Naive B cell (primary cell): Measurements from ENCODE around the gene KLHL26. TPM values are rescaled to one million over a fixed set of nuclear protein-coding genes. Genes with fewer than 3 reads are reported as not detected.

Source experiments
- ATAC-seq, 2 donors: fragments of 150-1000 bp; cut with Tn5 transposase; 2 replicates each; pipeline ENCODE4 v1.10.0; 2021; ENCODE audit warnings: low read depth in 2 of 2, mild to moderate bottlenecking in 2 of 2, moderate library complexity in 2 of 2
- DNase-seq: peaks from one replicate; pipeline ENCODE4 v3.0.0; 2022
- H3K27ac Mint-ChIP-seq, 6 donors: one replicate each; pipeline ENCODE4 v1.8.0; 2020 to 2022; ENCODE audit warnings: mild to moderate bottlenecking in 6 of 6, mixed read lengths in 6 of 6, moderate library complexity in 5 of 6, inconsistent platforms in 2 of 6
- H3K27me3 Mint-ChIP-seq, 3 donors: one replicate each; pipeline ENCODE4 v1.8.0; 2021 to 2022; ENCODE audit warnings: mixed read lengths in 3 of 3, mild to moderate bottlenecking in 1 of 3
- H3K36me3 Mint-ChIP-seq, 2 donors: one replicate each; pipeline ENCODE4 v1.8.0; 2020 to 2022; ENCODE audit warnings: mixed read lengths in 2 of 2, inconsistent platforms in 1 of 2, mild to moderate bottlenecking in 1 of 2
- H3K4me1 Mint-ChIP-seq, 3 donors: one replicate each; pipeline ENCODE4 v1.8.0; 2020 to 2022; ENCODE audit warnings: mixed read lengths in 3 of 3, inconsistent platforms in 1 of 3, mild to moderate bottlenecking in 1 of 3, moderate library complexity in 1 of 3
- H3K4me3 Mint-ChIP-seq, 8 donors: one replicate each; pipeline ENCODE4 v1.8.0; 2020 to 2022; ENCODE audit warnings: mild to moderate bottlenecking in 8 of 8, mixed read lengths in 8 of 8, moderate library complexity in 8 of 8, inconsistent platforms in 2 of 8
- H3K9me3 Mint-ChIP-seq, 7 donors: one replicate each; pipeline ENCODE4 v1.8.0; 2020 to 2022; ENCODE audit warnings: mixed read lengths in 7 of 7, mild to moderate bottlenecking in 5 of 7, inconsistent platforms in 2 of 7, moderate library complexity in 1 of 7
- polyA plus RNA-seq, 6 donors: library from polyadenylated mRNA; unstranded; fragments of 300-500 nt; fragmentation: Illumina TruSeq; gene quantifications; one replicate each; pipeline ENCODE4 v1.2.3, GENCODE V29; 2021; ENCODE audit warnings: low read depth in 6 of 6

The KLHL26 gene
- polyA plus RNA-seq, 6 donors from 2014 or later: 2.0 to 3.7 (median 3.6) TPM; not detected in 1

DNA sequence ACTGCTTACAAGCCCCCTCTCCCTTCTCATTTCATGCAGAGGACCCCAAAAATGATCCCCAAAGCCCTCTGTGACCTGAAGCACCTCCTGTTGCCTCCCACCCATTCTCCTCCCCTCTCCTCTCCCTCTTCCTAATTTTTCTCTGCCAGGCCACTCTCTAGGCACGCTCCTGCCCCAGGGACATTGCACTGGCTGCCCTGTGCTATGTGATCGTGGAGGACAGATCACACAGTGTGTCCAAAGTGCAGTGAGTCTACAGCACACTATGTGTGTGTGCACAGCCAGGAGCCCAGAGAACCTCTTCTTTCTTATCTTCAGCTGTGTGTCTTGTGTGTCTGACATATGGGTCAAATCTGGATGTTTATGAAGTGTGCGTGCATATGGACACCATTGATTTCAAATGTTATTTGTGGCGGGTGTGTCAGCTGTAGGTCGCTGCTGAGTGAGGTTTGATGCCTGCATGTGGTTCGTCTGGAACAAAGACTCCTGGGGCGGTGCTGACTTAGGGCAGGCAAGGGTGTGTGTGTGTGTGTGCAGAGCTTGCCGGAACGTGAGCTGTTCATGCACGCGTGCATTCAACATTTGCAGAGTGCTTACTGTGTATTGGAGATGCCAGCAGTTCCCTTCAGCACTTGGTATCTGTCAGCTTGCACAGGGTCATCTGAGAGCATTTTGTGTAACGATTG is 2.1 kb upstream of the KLHL26 start:
- peak overlapping the region in 1 of 6 donors; percentile 43 for H3K27ac Mint-ChIP-seq
- ATAC-seq: no peak
- H3K36me3 Mint-ChIP-seq: no peaks in the 10 kb centered on the region
- H3K4me1 Mint-ChIP-seq: peaks cover 28 to 39% (median 29%) of the 10 kb centered on the region in 3 donors
- no peak for DNase-seq
- H3K4me3 Mint-ChIP-seq: peak overlapping the region in 4 of 8 donors; percentile 2 to 95 (median 63)
- no peaks in the 10 kb centered on the region for H3K9me3 Mint-ChIP-seq
- peaks cover 4 to 11% (median 10%) of the 10 kb centered on the region in 3 donors for H3K27me3 Mint-ChIP-seq

DNA sequence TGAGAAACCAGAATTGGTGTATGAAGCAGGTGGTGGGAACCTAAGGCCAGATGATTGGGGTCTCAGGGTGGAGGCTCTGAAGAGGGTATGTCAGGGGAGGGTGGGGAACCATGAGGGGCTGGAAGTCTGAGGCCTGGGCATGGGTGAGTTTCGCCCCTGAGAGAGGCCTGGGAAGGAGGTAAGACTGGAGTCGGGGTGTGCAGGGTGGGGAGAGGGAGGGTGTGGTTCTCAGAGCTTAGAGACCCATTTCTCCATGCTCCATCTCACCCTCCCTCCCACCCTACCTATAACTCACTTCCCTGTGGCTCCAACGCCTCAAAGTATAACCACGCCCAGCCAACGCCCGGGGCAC is 1.0 kb upstream of the KLHL26 start:
- Mint-ChIP-seq H3K27ac (peak overlapping the region; percentile 90 to 98 (median 96)), H3K4me3 (peak overlapping the region; percentile 91 to 96 (median 94)), H3K36me3 (no peaks in the 10 kb centered on the region), H3K9me3 (no peaks in the 10 kb centered on the region), H3K4me1 (peaks cover 27 to 39% (median 28%) of the 10 kb centered on the region in 3 donors), H3K27me3 (peaks cover 0 to 6% (median 5%) of the 10 kb centered on the region in 3 donors)
- no peak for ATAC-seq
- no peak for DNase-seq

DNA sequence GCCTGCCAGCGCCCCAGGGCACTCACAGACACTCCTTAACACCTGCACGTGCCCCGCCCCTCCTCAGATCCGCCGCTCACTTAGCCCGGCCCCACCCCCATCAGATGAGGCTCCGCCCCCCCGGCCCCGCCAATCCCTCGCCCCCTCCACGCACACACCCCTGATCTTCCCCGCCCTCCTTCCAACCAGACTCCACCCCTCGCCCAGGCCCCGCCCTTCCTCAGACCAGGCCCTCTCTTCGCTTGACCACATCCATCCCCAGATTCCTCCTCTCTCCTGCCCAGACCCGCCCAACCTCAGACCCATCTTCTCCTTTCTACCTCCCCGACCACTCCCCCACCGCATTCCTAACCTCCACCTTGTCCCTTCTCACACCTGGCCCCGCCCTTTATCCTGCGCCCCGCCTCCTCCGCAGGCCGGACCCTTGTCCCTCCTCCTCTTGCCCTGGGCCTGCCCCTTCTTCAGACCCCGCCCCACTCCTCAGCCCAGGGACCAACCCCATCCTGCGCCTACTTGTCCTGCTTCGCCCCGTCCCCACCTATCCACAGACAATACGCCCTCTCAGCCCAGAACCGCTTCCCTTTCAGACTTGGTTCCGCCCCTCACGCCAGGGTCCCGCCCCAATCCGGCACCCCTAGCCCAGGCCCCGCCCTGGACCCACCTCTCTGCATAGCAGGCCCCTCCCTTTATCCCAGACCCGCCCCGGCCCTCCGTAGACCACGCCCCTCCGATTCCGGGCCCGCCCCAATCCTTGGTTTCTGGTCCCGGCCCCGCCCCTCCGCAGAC is 452 bp upstream of the KLHL26 start:
- peak overlapping the region; percentile 90 to 98 (median 96) for H3K27ac Mint-ChIP-seq
- ATAC-seq (peak; percentile 81 to 83), DNase-seq (peak; percentile 97)
- peaks cover 27 to 39% (median 28%) of the 10 kb centered on the region in 3 donors for H3K4me1 Mint-ChIP-seq
- no peaks in the 10 kb centered on the region for H3K9me3 Mint-ChIP-seq
- H3K36me3 Mint-ChIP-seq: no peaks in the 10 kb centered on the region
- H3K27me3 Mint-ChIP-seq: peaks cover 0 to 6% (median 5%) of the 10 kb centered on the region in 3 donors
- peak overlapping the region; percentile 91 to 96 (median 94) for H3K4me3 Mint-ChIP-seq

DNA sequence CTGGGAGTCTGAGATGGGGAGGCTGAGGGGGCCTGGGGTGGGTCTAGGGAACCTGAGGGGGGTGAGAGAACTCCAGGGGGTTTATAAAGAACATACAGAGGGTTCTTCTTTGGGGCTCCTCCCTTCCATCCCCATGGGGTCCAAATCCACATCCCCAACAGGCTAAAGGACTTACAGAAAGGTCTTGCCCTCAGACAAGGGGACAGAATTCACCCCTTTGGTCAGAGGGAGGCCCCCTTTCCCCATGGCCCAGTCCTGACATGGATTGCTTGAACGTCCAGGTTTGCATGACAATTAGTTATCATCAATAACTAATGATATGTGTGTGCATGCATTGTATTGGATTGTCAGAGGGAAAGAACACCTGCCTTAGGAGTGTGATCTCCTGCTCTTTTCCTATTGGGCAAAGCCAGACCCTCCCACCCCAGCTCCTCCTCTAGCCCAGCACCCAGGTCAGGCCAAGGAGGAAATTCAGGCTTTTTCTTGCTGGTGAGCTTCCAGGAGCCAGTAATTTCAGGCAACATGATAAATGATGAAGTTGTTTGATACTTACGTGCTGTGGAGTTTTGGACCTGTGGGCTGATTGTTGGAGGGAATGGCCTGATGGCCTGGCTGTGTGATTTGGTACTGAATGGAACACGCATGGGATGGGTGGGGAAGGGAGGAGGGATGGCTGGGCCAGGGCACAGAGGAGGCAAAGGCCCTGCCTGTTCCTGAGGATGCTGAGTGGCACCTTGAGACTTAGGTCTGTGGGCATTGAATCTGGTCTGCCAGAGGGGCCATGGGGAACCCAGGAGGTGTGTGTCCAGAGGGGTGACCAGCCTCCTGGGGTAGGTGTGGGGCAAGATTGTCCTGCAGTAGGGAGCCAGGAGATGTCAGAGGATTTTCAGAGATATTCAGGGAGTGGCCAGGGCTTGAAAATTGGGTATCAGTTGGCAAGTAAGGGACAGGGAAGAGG is 1.1 kb downstream of the KLHL26 start:
- no peak for DNase-seq
- Mint-ChIP-seq H3K36me3 (no peaks in the 10 kb centered on the region), H3K27me3 (peaks cover 0 to 6% (median 5%) of the 10 kb centered on the region in 3 donors), H3K27ac (peak overlapping the region in 5 of 6 donors; percentile 72 to 94 (median 88)), H3K4me3 (peak overlapping the region; percentile 91 to 96 (median 94)), H3K4me1 (peaks cover 27 to 44% (median 28%) of the 10 kb centered on the region in 3 donors), H3K9me3 (no peaks in the 10 kb centered on the region)
- no peak for ATAC-seq

DNA sequence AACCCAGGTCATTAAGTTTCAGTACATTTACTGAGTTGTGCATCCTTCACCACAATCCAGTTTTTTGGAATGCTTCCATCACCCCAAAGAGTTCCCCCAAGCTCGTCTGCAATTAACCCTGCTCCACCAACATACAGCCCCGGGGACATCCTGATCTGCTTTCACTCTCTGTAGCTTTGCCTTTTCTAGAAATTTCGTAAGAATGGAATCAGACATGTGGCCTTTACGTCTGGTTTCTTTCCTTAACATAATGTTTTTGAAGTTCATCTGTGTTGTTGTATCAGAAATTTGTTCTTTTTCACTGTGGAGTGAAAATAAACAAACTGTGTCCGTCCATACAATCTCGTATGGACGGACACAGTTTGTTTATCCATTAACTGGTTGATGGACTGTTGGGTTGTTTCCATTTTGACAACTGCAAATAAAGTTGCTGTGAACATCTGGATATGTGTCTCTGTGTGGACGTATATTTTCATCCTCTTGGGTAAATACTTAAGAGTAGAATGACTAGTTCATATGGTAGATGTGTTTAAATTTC is 2.9 kb downstream of the KLHL26 start:
- no peak for ATAC-seq
- Mint-ChIP-seq H3K4me3 (peak overlapping the region in 2 of 8 donors; percentile 72 to 73), H3K4me1 (peaks cover 33 to 58% (median 34%) of the 10 kb centered on the region in 3 donors), H3K27me3 (peaks cover 0 to 2% (median 0%) of the 10 kb centered on the region in 3 donors), H3K9me3 (no peaks in the 10 kb centered on the region), H3K27ac (peak overlapping the region in 2 of 6 donors; percentile 18 to 90), H3K36me3 (no peaks in the 10 kb centered on the region)
- no peak for DNase-seq

DNA sequence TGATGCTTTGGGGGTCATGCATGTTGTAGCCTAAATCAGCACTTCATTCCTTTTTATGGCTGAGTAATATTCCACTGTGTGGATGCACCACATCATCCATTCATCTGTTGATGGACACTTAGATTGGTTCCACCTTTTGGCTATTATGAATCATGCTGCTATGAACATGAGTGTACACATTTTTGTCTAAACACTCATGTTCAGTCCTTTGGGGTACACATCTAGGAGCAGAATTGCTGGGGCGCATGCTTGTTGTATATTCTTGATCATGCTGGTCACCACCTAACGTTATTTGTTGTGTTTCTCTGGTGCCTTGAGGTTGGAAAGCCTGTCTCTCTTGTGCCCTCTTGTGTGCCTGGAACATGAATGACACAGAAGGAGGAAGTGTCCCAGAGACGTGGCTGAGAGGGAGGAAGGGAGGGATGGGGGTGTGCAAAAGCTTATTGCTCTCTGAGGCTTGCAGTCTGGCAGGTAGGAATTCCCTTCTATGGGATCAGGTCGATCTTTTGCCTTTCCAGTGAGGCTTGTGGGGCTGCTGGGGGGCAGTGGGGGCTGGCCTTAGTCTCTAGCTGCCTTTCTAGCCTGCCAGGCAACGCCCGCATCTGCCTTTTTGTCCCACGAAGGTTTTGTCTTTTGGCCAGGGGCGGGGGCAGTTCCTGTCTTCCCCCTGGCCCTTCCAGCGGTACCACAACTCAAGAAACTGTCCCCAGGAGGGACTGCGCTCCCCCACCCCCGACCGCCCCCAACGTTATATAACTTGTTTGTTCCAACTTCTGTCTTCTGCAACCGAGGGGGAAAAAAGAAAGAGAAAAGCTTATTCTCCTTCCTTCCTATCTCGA is 7.6 kb downstream of the KLHL26 start:
- Mint-ChIP-seq H3K27me3 (no peaks in the 10 kb centered on the region), H3K9me3 (no peaks in the 10 kb centered on the region), H3K4me3 (peak overlapping the region in 4 of 8 donors; percentile 15 to 65 (median 35)), H3K4me1 (peaks cover 25 to 52% (median 44%) of the 10 kb centered on the region in 3 donors), H3K36me3 (no peaks in the 10 kb centered on the region), H3K27ac (peak overlapping the region in 2 of 6 donors; percentile 67 to 84)
- DNase-seq (no peak), ATAC-seq (peak; percentile 82 to 90)

DNA sequence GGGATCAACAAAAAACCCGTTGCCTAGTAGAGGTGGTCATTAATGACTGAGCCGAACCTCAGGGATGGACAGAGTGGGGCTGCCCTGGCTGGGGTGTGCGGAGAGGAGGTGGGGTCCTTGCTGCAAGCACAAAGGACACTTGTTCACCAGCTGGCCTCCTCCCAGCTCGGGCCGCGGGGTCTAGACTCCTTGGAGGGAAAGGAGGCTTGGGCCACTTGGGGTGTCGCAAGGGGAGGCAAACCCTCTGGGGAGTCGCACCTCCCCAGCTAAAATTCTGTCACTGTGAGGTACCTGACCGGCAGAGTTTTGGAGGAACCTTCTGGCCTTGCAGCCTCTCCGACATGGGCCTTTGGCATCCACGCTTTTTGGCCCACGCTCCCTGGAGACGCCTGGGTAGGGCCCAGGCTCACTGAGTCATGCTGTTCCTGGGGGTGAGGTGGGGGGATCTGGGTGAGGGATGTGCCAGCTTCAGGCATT is 8.2 kb downstream of the KLHL26 start:
- Mint-ChIP-seq H3K9me3 (no peaks in the 10 kb centered on the region), H3K27me3 (no peaks in the 10 kb centered on the region), H3K27ac (no peak overlapping the region), H3K36me3 (no peaks in the 10 kb centered on the region), H3K4me1 (peaks cover 32 to 56% (median 51%) of the 10 kb centered on the region in 3 donors), H3K4me3 (peak overlapping the region in 2 of 8 donors; percentile 12 to 40)
- no peak for DNase-seq
- ATAC-seq: no peak

DNA sequence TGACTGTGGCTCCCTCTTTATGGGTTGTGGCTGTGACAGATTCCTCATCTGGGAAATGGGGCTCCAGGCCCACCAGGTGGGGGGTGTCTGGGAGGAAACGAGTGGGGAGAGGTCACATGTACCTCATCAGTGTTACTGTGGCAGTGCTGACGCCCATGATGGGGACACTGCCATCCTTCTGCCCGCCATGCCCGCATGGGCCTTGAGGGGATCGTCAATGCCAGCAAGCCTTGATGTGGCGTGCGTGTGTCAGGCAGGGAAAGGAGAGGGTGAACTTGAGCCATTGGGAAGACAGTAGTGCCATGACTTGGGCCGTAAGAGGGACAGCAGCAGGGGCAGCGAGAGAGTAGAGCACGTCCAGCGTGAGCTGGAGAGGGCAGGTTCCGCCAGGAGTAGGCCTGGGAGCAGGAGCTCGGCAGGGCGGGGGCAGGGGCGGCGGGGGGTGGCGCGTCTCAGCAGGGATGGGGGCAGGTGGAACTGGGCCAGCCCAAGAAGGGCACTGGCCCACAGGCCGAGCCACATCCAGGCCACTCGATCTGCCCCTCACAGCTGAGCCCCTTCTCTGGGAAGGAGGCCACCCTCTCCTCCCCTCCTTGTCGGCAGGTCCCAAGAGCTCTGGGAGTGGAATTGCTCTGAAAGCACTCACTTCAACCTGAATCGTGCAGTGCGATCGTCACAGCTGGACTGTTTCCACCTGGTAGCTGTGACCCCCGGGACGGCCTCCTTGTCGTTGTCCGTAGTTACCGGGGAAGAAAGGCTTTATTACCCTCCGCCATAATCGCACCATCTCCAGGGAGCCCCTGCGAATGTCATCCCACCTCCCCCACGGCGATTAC is 9.9 kb downstream of the KLHL26 start:
- H3K36me3 Mint-ChIP-seq: no peaks in the 10 kb centered on the region
- no peaks in the 10 kb centered on the region for H3K27me3 Mint-ChIP-seq
- no peak for DNase-seq
- no peaks in the 10 kb centered on the region for H3K9me3 Mint-ChIP-seq
- H3K4me1 Mint-ChIP-seq: peaks cover 35 to 64% (median 58%) of the 10 kb centered on the region in 3 donors
- no peak for ATAC-seq
- peak overlapping the region in 3 of 6 donors; percentile 47 to 75 (median 47) for H3K27ac Mint-ChIP-seq
- peak overlapping the region in 3 of 8 donors; percentile 15 to 78 (median 39) for H3K4me3 Mint-ChIP-seq

DNA sequence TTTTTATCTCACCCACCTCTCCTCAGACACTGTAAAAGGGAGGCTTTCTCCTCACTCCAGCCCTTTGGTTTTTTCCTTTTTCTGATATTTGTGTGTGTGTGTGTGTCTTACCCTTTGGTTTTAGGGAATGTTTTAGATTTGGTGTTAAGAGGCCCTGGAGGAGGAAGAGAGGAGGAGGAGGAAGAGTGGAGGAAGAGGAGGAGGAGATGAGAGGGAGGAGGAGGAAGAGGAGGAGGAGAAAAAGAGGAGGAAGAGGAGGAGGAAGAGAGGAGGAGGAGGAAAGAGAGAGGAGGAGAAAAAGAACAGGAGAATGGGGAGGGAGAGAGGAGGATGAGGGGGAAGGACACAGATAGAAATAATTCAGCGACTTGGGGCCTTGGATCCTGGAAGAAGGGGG is 10.5 kb downstream of the KLHL26 start:
- no peaks in the 10 kb centered on the region for H3K27me3 Mint-ChIP-seq
- no peaks in the 10 kb centered on the region for H3K9me3 Mint-ChIP-seq
- peak overlapping the region in 1 of 8 donors; percentile 23 for H3K4me3 Mint-ChIP-seq
- DNase-seq (no peak), ATAC-seq (no peak)
- H3K4me1 Mint-ChIP-seq: peaks cover 35 to 62% (median 60%) of the 10 kb centered on the region in 3 donors
- peak overlapping the region in 2 of 6 donors; percentile 41 to 75 for H3K27ac Mint-ChIP-seq
- no peaks in the 10 kb centered on the region for H3K36me3 Mint-ChIP-seq

DNA sequence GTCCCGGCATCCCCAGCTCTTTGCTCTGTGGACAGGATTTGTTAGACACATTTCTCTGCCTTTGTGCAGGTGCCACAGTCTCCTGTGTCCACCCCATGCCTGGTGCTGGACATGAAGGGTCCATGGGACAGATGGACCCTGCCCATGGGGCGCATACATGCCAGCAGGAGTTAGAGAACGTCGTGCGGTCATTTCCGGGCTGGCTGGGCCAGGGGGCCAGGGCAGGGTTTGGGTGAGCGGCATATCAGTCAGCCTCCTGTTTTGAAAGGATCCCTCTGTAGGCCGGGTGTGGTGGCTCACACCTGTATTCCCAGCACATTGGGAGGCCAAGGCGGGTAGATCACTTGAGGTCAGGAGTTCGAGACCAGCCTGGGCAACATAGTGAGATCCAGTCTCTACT is 11.0 kb downstream of the KLHL26 start:
- Mint-ChIP-seq H3K27ac (peak overlapping the region in 3 of 6 donors; percentile 41 to 91 (median 65)), H3K36me3 (no peaks in the 10 kb centered on the region), H3K4me1 (peaks cover 35 to 62% (median 60%) of the 10 kb centered on the region in 3 donors), H3K27me3 (no peaks in the 10 kb centered on the region), H3K9me3 (no peaks in the 10 kb centered on the region), H3K4me3 (peak overlapping the region in 3 of 8 donors; percentile 16 to 86 (median 23))
- no peak for DNase-seq
- no peak for ATAC-seq

DNA sequence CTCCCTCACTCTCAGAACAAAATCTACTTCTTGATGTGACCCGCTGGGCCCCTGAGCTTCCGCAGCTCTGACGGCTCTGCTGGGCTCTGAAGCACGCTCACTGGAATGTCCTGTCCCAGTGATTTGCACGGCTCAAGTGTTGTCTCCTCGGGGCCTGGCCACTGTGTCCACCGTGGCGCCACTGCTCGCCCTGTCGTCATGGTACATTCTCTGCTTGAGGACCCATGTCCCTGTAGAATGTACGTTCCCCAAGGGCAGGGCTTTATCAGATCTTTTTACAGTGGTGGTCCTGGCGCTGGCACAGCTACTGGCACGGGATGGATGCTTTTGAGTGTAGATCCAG is 12.1 kb downstream of the KLHL26 start:
- ATAC-seq (no peak), DNase-seq (no peak)
- H3K36me3 Mint-ChIP-seq: peaks cover 0 to 1% of the 10 kb centered on the region in 2 donors
- peaks cover 38 to 61% (median 56%) of the 10 kb centered on the region in 3 donors for H3K4me1 Mint-ChIP-seq
- H3K27me3 Mint-ChIP-seq: no peaks in the 10 kb centered on the region
- peak overlapping the region in 3 of 6 donors; percentile 12 to 85 (median 79) for H3K27ac Mint-ChIP-seq
- peaks cover 0 to under 1% (median 0%) of the 10 kb centered on the region in 7 donors for H3K9me3 Mint-ChIP-seq
- peak overlapping the region; percentile 36 to 93 (median 88) for H3K4me3 Mint-ChIP-seq
